G401 (cell line): Measurements from ENCODE around the gene AMPH. TPM values are rescaled to one million over a fixed set of nuclear protein-coding genes. Genes with fewer than 3 reads are reported as not detected.

ENCODE experiments used
- DNase-seq: peaks from one replicate; pipeline ENCODE4 v3.0.0-alpha.2; 2015; ENCODE audit warnings: low spot score
- in situ Hi-C: cut with HindIII; loops from 2 replicates; pipeline ENCODE4 v1.10.0; 2016; ENCODE audit warnings: low sequenced_read_pairs, mixed read lengths
- total RNA-seq: library from RNA; depleted of rRNA; stranded (reverse); fragments of >200 nt; shearing (Covaris generic); gene quantifications from 2 replicates; pipeline ENCODE4 v1.2.3, GENCODE V29; 2014

Gene AMPH
- total RNA-seq, 1 experiment from 2014 or later = not detected

GRCh38 chr7:38550836-38551235 is 80.3 kb downstream of the AMPH start:
- DNase-seq = no peak
- in situ Hi-C loops = no loop called here

- DNase-seq = no peak
- in situ Hi-C loops = no loop called here
These were observed 82.6 kb downstream of the AMPH start for GRCh38 chr7:38548605-38549004.

- in situ Hi-C loops = no loop called here
- DNase-seq = no peak
These were observed 84.4 kb downstream of the AMPH start for GRCh38 chr7:38546763-38547162.

GRCh38 chr7:38545977-38546376 is 85.2 kb downstream of the AMPH start:
- in situ Hi-C loops = no loop called here
- no peak for DNase-seq

GRCh38 chr7:38542156-38542555 is 89.0 kb downstream of the AMPH start:
- in situ Hi-C loops = no loop called here
- DNase-seq = no peak

- DNase-seq = no peak
- in situ Hi-C loops = no loop called here
These were observed 89.7 kb downstream of the AMPH start for GRCh38 chr7:38541440-38541839.

GRCh38 chr7:38539477-38540081 is 91.6 kb downstream of the AMPH start:
- no peak for DNase-seq
- in situ Hi-C loops = no loop called here

GRCh38 chr7:38535073-38535472 is 96.1 kb downstream of the AMPH start:
- no peak for DNase-seq
- in situ Hi-C loops = no loop called here

GRCh38 chr7:38525857-38526256 is 105.3 kb downstream of the AMPH start:
- DNase-seq = no peak
- in situ Hi-C loops = no loop called here

- in situ Hi-C loops = no loop called here
- no peak for DNase-seq
These were observed 106.4 kb downstream of the AMPH start for GRCh38 chr7:38524786-38525185.

GRCh38 chr7:38520741-38521140 is 110.4 kb downstream of the AMPH start:
- in situ Hi-C loops = no loop called here
- DNase-seq = no peak

- no peak for DNase-seq
- in situ Hi-C loops = no loop called here
These were observed 112.6 kb downstream of the AMPH start for GRCh38 chr7:38518541-38518940.

- no peak for DNase-seq
- in situ Hi-C loops = no loop called here
These were observed 118.5 kb downstream of the AMPH start for GRCh38 chr7:38512704-38513103.

- DNase-seq = no peak
- in situ Hi-C loops = no loop called here
These were observed 118.9 kb downstream of the AMPH start for GRCh38 chr7:38512291-38512690.

- no peak for DNase-seq
- in situ Hi-C loops = no loop called here
These were observed 123.8 kb downstream of the AMPH start for GRCh38 chr7:38507384-38507783.

GRCh38 chr7:38506756-38507155 is 124.4 kb downstream of the AMPH start:
- DNase-seq = no peak
- in situ Hi-C loops = no loop called here

- in situ Hi-C loops = no loop called here
- no peak for DNase-seq
These were observed 125.2 kb downstream of the AMPH start for GRCh38 chr7:38506004-38506403.

GRCh38 chr7:38504684-38505083 is 126.5 kb downstream of the AMPH start:
- DNase-seq = no peak
- in situ Hi-C loops = no loop called here

- in situ Hi-C loops = no loop called here
- no peak for DNase-seq
These were observed 128.3 kb downstream of the AMPH start for GRCh38 chr7:38502848-38503247.

GRCh38 chr7:38502289-38502688 is 128.9 kb downstream of the AMPH start:
- in situ Hi-C loops = no loop called here

GRCh38 chr7:38492010-38492409 is 139.2 kb downstream of the AMPH start:
- no peak for DNase-seq
- in situ Hi-C loops = no loop called here

More at GRCh38 chr7:38502289-38502688, 128.9 kb downstream of the AMPH start:
- no peak for DNase-seq

GRCh38 chr7:38482521-38482920 is 148.7 kb downstream of the AMPH start:
- in situ Hi-C loops = no loop called here
- no peak for DNase-seq
